Dermis microvascular lymphatic vessel endothelial cell (primary cell): Measurements from ENCODE around the gene SFI1. TPM values are rescaled to one million over a fixed set of nuclear protein-coding genes. Genes with fewer than 3 reads are reported as not detected.

Experiments
- DNase-seq, 2 donors: peaks; one replicate each; pipeline versions ENCODE4 v3.0.0 to v3.0.0-alpha.2; 2010; ENCODE audit warnings: low read depth in 2 of 2
- total RNA-seq: library from RNA; depleted of rRNA; stranded (reverse); fragments of >200 nt; gene quantifications from 2 replicates; pipeline ENCODE4 v1.2.1, GENCODE V29; 2014

Gene SFI1
- total RNA-seq, 1 donor from 2014 or later, result 12.3 TPM

DNA sequence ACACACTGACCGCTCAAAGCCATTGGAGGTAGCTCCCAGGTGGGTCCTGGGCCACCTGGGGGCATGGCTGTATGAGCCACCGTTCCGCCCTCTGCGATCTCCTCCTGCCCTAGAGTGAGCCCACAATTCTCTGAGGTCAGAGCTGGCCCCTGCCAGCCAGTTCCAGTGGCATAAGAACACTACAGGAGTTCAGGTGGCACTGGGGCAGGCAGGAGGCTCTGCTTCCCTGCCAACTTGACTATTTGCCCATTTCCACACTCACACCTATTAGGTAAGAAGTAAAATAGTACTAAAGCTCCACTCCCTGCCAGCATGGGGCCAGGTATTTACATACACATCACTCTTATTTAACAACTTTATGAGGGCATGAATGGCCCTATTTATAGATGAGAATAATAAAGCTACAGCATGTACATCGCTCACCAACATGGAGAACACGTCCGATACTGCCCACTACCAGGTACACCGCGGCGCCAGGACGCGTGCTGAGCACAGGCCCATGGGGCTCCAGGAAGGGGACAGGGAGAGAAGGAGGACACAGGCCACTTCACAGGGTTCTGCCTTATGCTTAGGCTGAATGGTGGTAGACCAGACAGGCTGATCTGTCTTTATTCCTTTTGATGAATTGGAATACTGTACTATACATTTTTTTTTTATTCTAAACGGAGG lies 139.4 kb downstream of the SFI1 start:
- no peak for DNase-seq

- DNase-seq, result no peak
These were observed 141.1 kb downstream of the SFI1 start for GRCh38 chr22:31637447-31637890.

DNA sequence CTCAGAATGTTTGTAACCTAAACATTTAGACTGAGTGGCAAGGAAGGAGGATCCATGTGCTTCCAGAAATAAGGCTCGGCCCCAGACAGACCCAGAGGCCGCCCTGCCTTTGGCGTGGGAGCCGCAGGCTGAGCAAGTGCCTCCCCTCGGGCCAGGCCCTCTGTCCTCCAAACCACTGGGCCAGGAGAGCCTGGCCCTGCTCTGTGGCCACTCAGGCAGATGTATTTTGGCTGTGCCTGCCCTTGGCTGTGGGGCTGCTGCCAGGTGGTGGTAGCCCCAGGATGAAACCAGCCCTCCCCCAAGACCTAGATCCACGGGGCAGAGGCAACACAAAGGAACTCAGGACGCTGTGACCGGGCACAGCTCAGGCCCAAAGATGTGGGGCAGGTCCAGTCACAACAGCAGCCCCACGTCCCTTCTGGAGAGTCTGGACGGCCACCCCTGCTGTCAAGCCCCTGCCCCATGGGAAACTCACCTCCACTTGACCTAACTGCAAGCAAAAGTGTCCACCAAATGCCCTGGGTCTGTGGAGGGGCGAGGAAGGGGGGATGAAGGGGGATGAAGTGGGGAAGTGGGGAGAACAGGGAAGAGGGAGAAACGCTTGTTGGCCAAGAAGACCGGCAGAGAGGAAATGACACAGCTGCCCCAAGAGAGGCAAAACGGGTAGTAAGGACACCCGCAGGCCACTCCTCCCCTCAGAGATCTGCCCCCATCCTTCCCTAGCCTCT lies 141.7 kb downstream of the SFI1 start:
- DNase-seq, result peak in 1 of 2 donors; percentile 57

- no peak for DNase-seq
These were observed 143.2 kb downstream of the SFI1 start for GRCh38 chr22:31639436-31640039.

DNA sequence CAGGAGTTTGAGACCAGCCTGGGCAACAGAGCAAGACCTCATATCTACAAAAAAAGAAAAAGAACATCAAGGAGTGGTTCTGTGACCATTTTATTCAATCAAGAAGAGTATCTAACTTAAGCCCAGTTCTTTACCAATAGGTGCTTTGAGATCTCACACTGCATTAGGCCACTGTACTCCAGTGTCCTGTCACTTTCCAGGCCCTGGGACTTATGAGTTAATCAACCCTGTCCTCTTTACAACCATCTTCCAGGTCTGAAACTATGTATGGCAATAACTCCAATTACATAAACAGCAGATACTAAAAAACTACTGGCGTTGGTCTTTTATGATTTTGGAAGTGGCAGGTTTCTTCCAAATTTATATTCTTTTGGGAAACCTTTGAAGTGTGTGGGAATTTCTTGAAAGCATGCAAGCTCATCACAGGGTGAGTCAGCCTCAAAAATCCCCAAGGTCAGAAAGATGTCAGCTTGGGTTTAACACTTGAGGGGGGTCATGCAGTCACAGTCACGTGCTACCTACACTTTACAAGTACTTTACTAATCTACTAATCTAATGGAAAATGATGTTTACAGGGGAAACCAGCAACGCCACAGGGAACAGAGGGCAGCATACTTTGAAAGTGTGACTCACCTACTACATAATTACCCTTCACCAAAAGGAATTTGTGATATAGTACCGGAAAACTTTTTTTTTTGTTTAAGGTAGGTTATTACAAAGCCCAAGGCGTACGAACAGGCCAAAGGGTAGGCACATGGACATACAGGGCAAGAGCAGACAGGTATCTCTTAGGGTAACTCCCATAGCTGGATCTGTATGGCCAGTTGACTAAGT lies 150.1 kb downstream of the SFI1 start:
- DNase-seq, result peak; percentile 90 to 98

DNA sequence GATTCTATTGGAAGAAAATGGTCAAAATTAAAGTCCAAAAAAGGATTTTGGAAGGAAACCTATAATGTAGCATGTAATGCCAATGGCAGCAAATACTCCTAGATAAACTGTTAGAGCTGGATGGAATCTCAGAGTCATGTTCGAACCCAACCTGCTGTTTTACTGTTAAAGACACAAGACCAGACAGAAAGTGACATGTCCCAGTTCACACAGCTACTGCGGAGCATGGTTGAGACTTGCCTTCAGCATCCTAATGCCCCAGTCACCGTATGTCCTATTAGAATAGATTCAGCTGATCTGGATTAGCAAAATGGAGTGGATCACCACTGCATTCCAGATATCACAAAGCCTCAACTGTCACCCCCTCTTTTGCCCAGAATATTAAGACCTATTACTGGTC lies 150.7 kb downstream of the SFI1 start:
- no peak for DNase-seq

GRCh38 chr22:31647523-31648320 lies 151.4 kb downstream of the SFI1 start:
- peak in 1 of 2 donors; percentile 80 for DNase-seq

DNA sequence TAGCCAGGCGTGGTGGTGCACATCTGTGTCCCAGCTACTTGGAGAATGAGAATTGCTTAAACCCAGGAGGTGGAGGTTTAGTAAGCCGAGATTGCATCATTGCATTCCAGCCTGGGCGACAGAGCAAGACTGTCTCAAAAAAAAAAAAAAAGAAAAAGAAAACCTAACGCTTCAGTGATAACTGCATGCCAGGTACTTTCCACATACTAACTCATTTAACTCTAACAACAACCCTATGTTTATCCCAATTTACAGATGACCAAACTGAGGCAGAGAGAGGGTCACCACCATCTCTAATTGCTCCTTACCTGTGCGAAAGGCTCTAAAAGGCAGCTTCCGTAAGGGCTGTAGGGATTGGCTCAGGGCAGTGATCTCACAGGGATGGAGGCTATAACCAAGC lies 154.1 kb downstream of the SFI1 start:
- no peak for DNase-seq

GRCh38 chr22:31651664-31652063 lies 155.3 kb downstream of the SFI1 start:
- DNase-seq, result no peak

DNA sequence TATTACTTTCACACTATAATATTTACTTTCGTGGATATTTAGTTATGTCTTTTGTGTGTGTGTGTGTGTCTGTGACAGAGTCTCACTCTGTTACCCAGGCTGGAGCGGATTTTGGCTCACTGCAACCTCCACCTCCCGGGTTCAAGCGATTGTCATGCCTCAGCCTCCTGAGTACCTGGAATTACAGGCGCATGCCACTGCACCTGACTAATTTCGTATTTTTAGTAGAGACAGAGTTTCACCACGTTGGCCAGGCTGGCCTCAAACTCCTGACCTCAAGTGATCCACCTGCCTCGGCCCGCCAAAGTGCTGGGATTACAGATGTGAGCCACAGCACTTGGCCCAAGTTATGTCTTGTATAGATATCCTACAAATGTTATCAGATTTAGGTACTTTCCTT lies 155.8 kb downstream of the SFI1 start:
- no peak for DNase-seq

DNA sequence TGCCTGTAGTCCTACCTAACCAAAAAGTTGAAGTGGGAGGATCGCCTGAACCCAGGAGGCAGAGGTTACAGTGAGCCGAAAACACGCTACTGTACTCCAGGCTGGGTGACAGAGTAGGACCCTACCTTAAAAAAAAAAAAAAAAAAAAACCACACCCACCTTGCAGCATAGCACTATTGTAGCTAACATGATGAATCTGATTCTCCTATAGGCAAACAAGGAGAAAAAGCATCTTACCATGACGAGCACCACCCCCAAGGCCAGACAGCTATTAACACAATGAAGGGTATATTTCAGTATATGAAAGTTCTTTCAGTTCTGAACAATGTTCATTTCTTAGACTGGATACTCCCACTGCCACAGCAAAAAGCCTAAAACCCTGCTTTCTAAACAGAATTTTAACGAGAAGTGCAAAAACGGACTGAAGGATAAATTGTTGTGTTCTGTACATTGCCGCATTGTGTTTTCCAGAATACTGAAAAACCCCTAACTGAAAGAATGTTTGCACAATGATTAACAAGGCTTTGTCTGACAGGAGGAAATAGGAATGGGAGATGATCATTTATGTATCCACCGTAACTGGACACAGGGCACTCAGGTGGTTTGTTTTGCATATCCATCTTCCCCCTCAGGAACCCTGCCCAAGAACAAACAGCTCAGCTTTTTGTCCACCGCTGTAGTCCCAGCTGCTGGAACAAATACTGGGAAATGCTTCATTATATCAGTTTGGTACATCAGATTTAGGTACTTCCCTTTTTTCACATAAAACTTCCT lies 156.8 kb downstream of the SFI1 start:
- DNase-seq, result peak in 1 of 2 donors; percentile 42

DNA sequence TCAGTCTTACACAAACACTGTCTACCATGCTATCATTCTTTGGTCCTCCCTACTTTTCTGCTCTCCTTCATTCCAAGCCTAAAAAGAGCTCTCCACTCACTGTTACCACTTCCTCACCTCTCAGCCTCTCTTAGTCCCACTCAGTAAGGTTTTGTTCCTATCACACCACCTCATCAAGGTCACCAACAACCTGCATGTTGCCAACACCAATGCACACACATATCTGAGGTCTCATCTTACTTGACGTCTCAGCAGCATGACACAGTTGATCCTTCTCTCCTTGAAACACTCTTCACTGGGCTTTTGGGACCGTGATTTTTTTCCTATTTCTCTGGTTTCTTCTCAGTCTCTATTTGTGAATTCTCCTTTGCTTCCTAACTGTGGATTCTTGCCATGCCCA lies 157.6 kb downstream of the SFI1 start:
- no peak for DNase-seq

- no peak for DNase-seq
These were observed 158.1 kb downstream of the SFI1 start for GRCh38 chr22:31654408-31654807.

- no peak for DNase-seq
These were observed 162.9 kb downstream of the SFI1 start for GRCh38 chr22:31659246-31659645.

DNA sequence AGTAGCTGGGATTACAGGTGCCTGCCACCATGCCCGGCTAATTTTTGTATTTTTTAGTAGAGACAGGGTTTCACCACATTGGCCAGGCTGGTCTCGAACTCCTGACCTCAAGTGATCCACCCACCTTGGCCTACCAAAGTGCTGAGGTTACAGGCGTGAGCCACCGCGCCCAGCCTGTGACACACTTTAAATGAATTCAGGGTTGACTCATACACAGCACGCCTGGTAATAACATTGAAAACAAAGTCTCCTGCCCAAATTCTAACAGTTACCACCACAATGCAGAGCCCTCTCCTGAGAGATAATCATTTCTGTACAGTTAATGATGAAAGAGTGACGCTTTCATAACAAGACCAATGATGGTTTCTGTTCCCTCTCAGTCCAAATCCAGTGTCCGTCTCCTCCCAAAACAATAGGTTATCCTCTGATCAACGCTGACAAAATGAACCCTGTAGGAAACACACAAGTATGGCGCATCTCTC lies 164.6 kb downstream of the SFI1 start:
- peak in 1 of 2 donors; percentile 84 for DNase-seq

GRCh38 chr22:31661851-31662667 lies 165.7 kb downstream of the SFI1 start, which contains the start of gene PISD:
TSS of gene PISD (minus strand) at chr22:31662215. CDS start at chr22:31662208, 7 bp downstream.
- DNase-seq, result peak; percentile 88 to 97

DNA sequence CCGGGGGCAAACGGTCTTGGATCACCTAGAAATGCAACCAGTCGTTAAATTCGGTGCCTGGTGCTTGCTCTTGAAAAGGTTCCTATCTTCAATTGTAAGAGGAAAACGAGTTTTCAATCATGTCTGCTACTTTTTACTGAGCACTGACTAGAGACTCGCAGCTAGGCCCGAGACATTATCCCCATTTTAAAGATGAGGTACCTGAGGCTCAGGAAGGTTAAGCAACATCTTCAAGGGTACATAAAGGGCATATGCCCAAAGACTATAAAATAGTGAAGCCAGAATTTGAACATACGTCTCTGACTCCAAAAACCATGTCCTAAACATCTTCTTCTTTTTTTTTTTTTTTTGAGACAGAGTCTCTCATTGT lies 166.3 kb downstream of the SFI1 start:
- no peak for DNase-seq
